ENCODE data around the gene MMD2. TPM values are rescaled to one million over a fixed set of nuclear protein-coding genes. Genes with fewer than 3 reads are reported as not detected.

The MMD2 gene
- total and polyA plus RNA-seq, 2 donors (not counting 1 experiment from before 2014, with no cell fraction given): not detected

GRCh38 chr7:4959893-4960292 is 906 bp upstream of the MMD2 start:
- H3K4me1 ChIP-seq (ENCODE audit: control insufficient read depth in 2 of 2, insufficient read depth in 2 of 2, low read length in 2 of 2): no peaks in the 10 kb centered on the region
- no peak overlapping the region for H2AFZ ChIP-seq (ENCODE audit: insufficient read depth, low read depth, low read length, poor library complexity, severe bottlenecking)
- WGBS (ENCODE audit: insufficient coverage): no CpG with 5 or more reads among the region's 4 CpGs
- intact Hi-C loops (cut with micrococcal nuclease): no loop called here
- no peaks in the 10 kb centered on the region for H3K79me2 ChIP-seq (ENCODE audit: control insufficient read depth, insufficient read depth, low read length)
- ATAC-seq (ENCODE audit: low read depth) (no peak), DNase-seq (no peak)
- ChIA-PET POLR2A (no interaction called here), CTCF (no interaction called here)
- H3K27me3 ChIP-seq (replicated peaks in 1 of 4; ENCODE audit: control extremely low read depth in 1 of 4, control insufficient read depth in 3 of 4, insufficient read depth in 4 of 4, low read length in 3 of 4): peaks cover 0 to 22% (median 4%) of the 10 kb centered on the region in 4 experiments
- Mint-ChIP-seq H3K4me1 (peaks cover 5% of the 10 kb centered on the region), H3K27me3 (peaks cover 41% of the 10 kb centered on the region), H3K27ac (no peak overlapping the region), H3K9me3 (ENCODE audit: insufficient read depth) (no peaks in the 10 kb centered on the region), H3K4me3 (no peak overlapping the region)
- TF ChIP-seq CTCF (IDR thresholded peaks at IDR 0.05) (no peak), EZH2 (IDR thresholded peaks at IDR 0.05; ENCODE audit: borderline replicate concordance, insufficient read depth, low read depth, low read length, poor library complexity, severe bottlenecking) (no peak)
- no peaks in the 10 kb centered on the region for H4K20me1 ChIP-seq (ENCODE audit: control insufficient read depth, insufficient read depth, low read length, poor library complexity, severe bottlenecking)
- H3K9me3 ChIP-seq (ENCODE audit: control extremely low read depth in 1 of 3, control insufficient read depth in 2 of 3, insufficient read depth in 1 of 3, low read length in 2 of 3): no peaks in the 10 kb centered on the region
- no peaks in the 10 kb centered on the region for H3K36me3 ChIP-seq (replicated peaks in 1 of 2; ENCODE audit: control extremely low read depth in 1 of 2, control insufficient read depth in 1 of 2, extremely low read depth in 1 of 2, insufficient read depth in 2 of 2, low read length in 1 of 2)
- no peak overlapping the region for H3K4me3 ChIP-seq (ENCODE audit: control extremely low read depth in 1 of 5, extremely low read depth in 1 of 5, insufficient read depth in 1 of 5, low read depth in 2 of 5, low read length in 4 of 5)
- no peak overlapping the region for H3K9ac ChIP-seq (ENCODE audit: low read length)
- H3K27ac ChIP-seq (ENCODE audit: low read length in 2 of 2): no peak overlapping the region
- no peak overlapping the region for H3K4me2 ChIP-seq (replicated peaks; ENCODE audit: low read depth, low read length, poor library complexity, severe bottlenecking)

GRCh38 chr7:4959306-4959705 is 319 bp upstream of the MMD2 start:
- ChIA-PET CTCF (no interaction called here), POLR2A (no interaction called here)
- Histone ChIP-seq H3K9ac (ENCODE audit: low read length) (no peak overlapping the region), H3K27ac (ENCODE audit: low read length in 2 of 2) (no peak overlapping the region), H4K20me1 (ENCODE audit: control insufficient read depth, insufficient read depth, low read length, poor library complexity, severe bottlenecking) (no peaks in the 10 kb centered on the region), H3K9me3 (ENCODE audit: control extremely low read depth in 1 of 3, control insufficient read depth in 2 of 3, insufficient read depth in 1 of 3, low read length in 2 of 3) (no peaks in the 10 kb centered on the region), H3K79me2 (ENCODE audit: control insufficient read depth, insufficient read depth, low read length) (no peaks in the 10 kb centered on the region), H3K36me3 (replicated peaks in 1 of 2; ENCODE audit: control extremely low read depth in 1 of 2, control insufficient read depth in 1 of 2, extremely low read depth in 1 of 2, insufficient read depth in 2 of 2, low read length in 1 of 2) (no peaks in the 10 kb centered on the region), H2AFZ (ENCODE audit: insufficient read depth, low read depth, low read length, poor library complexity, severe bottlenecking) (no peak overlapping the region), H3K4me3 (ENCODE audit: control extremely low read depth in 1 of 5, extremely low read depth in 1 of 5, insufficient read depth in 1 of 5, low read depth in 2 of 5, low read length in 4 of 5) (no peak overlapping the region), H3K4me1 (ENCODE audit: control insufficient read depth in 2 of 2, insufficient read depth in 2 of 2, low read length in 2 of 2) (no peaks in the 10 kb centered on the region), H3K4me2 (replicated peaks; ENCODE audit: low read depth, low read length, poor library complexity, severe bottlenecking) (peak overlapping the region; percentile 53), H3K27me3 (replicated peaks in 1 of 4; ENCODE audit: control extremely low read depth in 1 of 4, control insufficient read depth in 3 of 4, insufficient read depth in 4 of 4, low read length in 3 of 4) (peaks cover 0 to 26% (median 4%) of the 10 kb centered on the region in 4 experiments)
- peaks cover 38% of the 10 kb centered on the region for H3K27me3 Mint-ChIP-seq
- TF ChIP-seq CTCF (IDR thresholded peaks at IDR 0.05): no peak
- no peak for TF ChIP-seq EZH2 (IDR thresholded peaks at IDR 0.05; ENCODE audit: borderline replicate concordance, insufficient read depth, low read depth, low read length, poor library complexity, severe bottlenecking)
- no peak for ATAC-seq (ENCODE audit: low read depth)
- no peak overlapping the region for H3K4me3 Mint-ChIP-seq
- H3K9me3 Mint-ChIP-seq (ENCODE audit: insufficient read depth): no peaks in the 10 kb centered on the region
- H3K27ac Mint-ChIP-seq: no peak overlapping the region
- DNase-seq: no peak
- peaks cover 5% of the 10 kb centered on the region for H3K4me1 Mint-ChIP-seq
- WGBS (ENCODE audit: insufficient coverage): 3% methylated on average over 10 of the region's 21 CpGs
- intact Hi-C loops (cut with micrococcal nuclease): no loop called here

All from B cell (primary cell).